SK-N-SH (cell line): ENCODE results near the gene BPIFA2. TPM values are rescaled to one million over a fixed set of nuclear protein-coding genes. Genes with fewer than 3 reads are reported as not detected.

Experiments
- CTCF ChIA-PET: fragments of 300-600, 350-600 bp; formaldehyde crosslinking; extraction: SDS; loops from one replicate; lab custom pipeline; 2021; lab: Yijun Ruan, JAX
- POLR2A ChIA-PET: fragments of 350-600 bp; sonication (Branson Sonifier 250); formaldehyde crosslinking; extraction: SDS; loops from one replicate; lab custom pipeline; 2020; ENCODE audit warnings: antibody characterized with exemption, inconsistent platforms; lab: Yijun Ruan, JAX
- DNase-seq: peaks from one replicate; pipeline ENCODE4 v3.0.0; 2012
- H2AFZ ChIP-seq: fragments of 200-600 bp; sonication (generic); 2 replicates; pipeline ENCODE4 v1.8.1; 2016; ENCODE audit warnings: antibody characterized with exemption, mild to moderate bottlenecking, low read depth
- H3F3A ChIP-seq: fragments of 200-600 bp; sonication (generic); replicated peaks from 2 replicates; pipeline ENCODE3; 2016; ENCODE audit warnings: antibody characterized with exemption, mild to moderate bottlenecking; ENCODE audit not compliant: insufficient read depth
- H3K27ac ChIP-seq, 2 experiments: fragments of 200-500 bp in 1 of 2; fragments of 200-600 bp in 1 of 2; sonication (Bioruptor generic) in 1 of 2; sonication (generic), shearing (Covaris generic) in 1 of 2; 2 replicates each; pipeline versions ENCODE4 v1.5.1 to v1.6.1; 2014 to 2016; ENCODE audit warnings: low read depth in 2 of 2, inconsistent platforms in 1 of 2, low read length in 1 of 2, mild to moderate bottlenecking in 1 of 2, mixed read lengths in 1 of 2
- H3K27me3 ChIP-seq: fragments of 200-600 bp; sonication (generic), shearing (Covaris generic); 2 replicates; pipeline ENCODE4 v1.6.1; 2016; ENCODE audit warnings: mixed run types; ENCODE audit not compliant: insufficient read depth
- H3K36me3 ChIP-seq, 2 experiments: fragments of 200-500 bp in 1 of 2; fragments of 200-600 bp in 1 of 2; sonication (Bioruptor generic) in 1 of 2; sonication (generic) in 1 of 2; replicated peaks in 1 of 2; 2 replicates each; pipeline versions ENCODE3 to v1.5.1; 2014 to 2016; ENCODE audit warnings: low read length in 1 of 2, mild to moderate bottlenecking in 1 of 2; ENCODE audit not compliant: insufficient read depth in 2 of 2, control insufficient read depth in 1 of 2
- H3K4me1 ChIP-seq, 2 experiments: fragments of 200-500 bp in 1 of 2; fragments of 200-600 bp in 1 of 2; sonication (Bioruptor generic) in 1 of 2; sonication (generic), shearing (Covaris generic) in 1 of 2; 2 replicates each; pipeline versions ENCODE4 v1.5.1 to v1.6.1; 2014 to 2016; ENCODE audit warnings: low read depth in 1 of 2, low read length in 1 of 2, mixed run types in 1 of 2; ENCODE audit not compliant: insufficient read depth in 2 of 2, control insufficient read depth in 1 of 2
- H3K4me2 ChIP-seq: fragments of 200-600 bp; sonication (generic), shearing (Covaris generic); 2 replicates; pipeline ENCODE4 v1.6.1; 2017; ENCODE audit warnings: mixed run types
- H3K4me3 ChIP-seq, 2 experiments: fragments of 200-500 bp in 1 of 2; fragments of 200-600 bp in 1 of 2; sonication (Bioruptor generic) in 1 of 2; sonication (generic), shearing (Covaris generic) in 1 of 2; 2 replicates each; pipeline versions ENCODE4 v1.5.1 to v1.8.1; 2014 to 2016; ENCODE audit warnings: low read depth in 2 of 2, inconsistent platforms in 1 of 2, low read length in 1 of 2, mild to moderate bottlenecking in 1 of 2, mixed read lengths in 1 of 2, moderate library complexity in 1 of 2
- H3K79me2 ChIP-seq: fragments of 200-600 bp; sonication (generic); 2 replicates; pipeline ENCODE4 v1.8.1; 2017; ENCODE audit warnings: mild to moderate bottlenecking; ENCODE audit not compliant: insufficient read depth
- H3K9ac ChIP-seq: fragments of 200-600 bp; sonication (generic); 2 replicates; pipeline ENCODE4 v1.6.1; 2017; ENCODE audit warnings: mixed run types
- H3K9me2 ChIP-seq: fragments of 200-600 bp; sonication (generic); 2 replicates; pipeline ENCODE4 v1.6.1; 2017; ENCODE audit warnings: mixed run types
- H3K9me3 ChIP-seq: fragments of 200-600 bp; sonication (generic); 2 replicates; pipeline ENCODE4 v1.6.1; 2017; ENCODE audit warnings: mixed run types, mild to moderate bottlenecking, moderate library complexity
- H4K20me1 ChIP-seq: fragments of 200-600 bp; sonication (generic); 2 replicates; pipeline ENCODE4 v1.6.1; 2017; ENCODE audit warnings: mild to moderate bottlenecking, mixed run types; ENCODE audit not compliant: insufficient read depth
- CHD2 ChIP-seq: fragments of 150-350 bp; IDR thresholded peaks from 2 replicates; pipeline ENCODE4 v1.6.1; 2018; ENCODE audit warnings: low read length; ENCODE audit not compliant: partially characterized antibody
- EZH2phosphoT487 ChIP-seq: fragments of 200-600 bp; sonication (generic); IDR thresholded peaks from 2 replicates; pipeline ENCODE4 v1.6.1; 2017; ENCODE audit warnings: low read depth, mixed run types, mild to moderate bottlenecking, antibody characterized with exemption, moderate library complexity, borderline replicate concordance
- FOSL2 ChIP-seq: IDR thresholded peaks from 2 replicates; pipeline ENCODE4 v1.4.0; 2012; ENCODE audit warnings: low read depth, mild to moderate bottlenecking, moderate library complexity, borderline replicate concordance
- FOXJ3 ChIP-seq: sonication (generic); formaldehyde crosslinking; IDR thresholded peaks from 2 replicates; pipeline ENCODE4 v1.5.1; 2020; ENCODE audit warnings: mild to moderate bottlenecking, missing genetic modification reagents
- GATA2 ChIP-seq: sonication (generic); formaldehyde crosslinking; IDR thresholded peaks from 2 replicates; pipeline ENCODE4 v1.5.0; 2020; ENCODE audit warnings: mild to moderate bottlenecking, missing genetic modification reagents
- JUND ChIP-seq: IDR thresholded peaks from 2 replicates; pipeline ENCODE4 v1.4.0; 2012
- MEF2A ChIP-seq: IDR thresholded peaks from 2 replicates; pipeline ENCODE4 v1.4.0; 2012; ENCODE audit warnings: low read depth, borderline replicate concordance
- MXI1 ChIP-seq: IDR thresholded peaks from 2 replicates; pipeline ENCODE4 v1.6.1; 2012; ENCODE audit warnings: mild to moderate bottlenecking, low read depth, low read length, improper control_type of control experiment
- NFIC ChIP-seq: IDR thresholded peaks from 2 replicates; pipeline ENCODE4 v1.4.0; 2012; ENCODE audit warnings: borderline replicate concordance
- NRF1 ChIP-seq: IDR thresholded peaks from 2 replicates; pipeline ENCODE4 v1.6.1; 2012; ENCODE audit warnings: low read depth, mild to moderate bottlenecking, low read length
- RCOR1 ChIP-seq: fragments of 150-350 bp; IDR thresholded peaks from 2 replicates; pipeline ENCODE4 v1.6.1; 2017; ENCODE audit warnings: antibody characterized with exemption, low read length
- RFX5 ChIP-seq: IDR thresholded peaks from 2 replicates; pipeline ENCODE4 v1.6.1; 2012; ENCODE audit warnings: mild to moderate bottlenecking, improper control_type of control experiment, low read length
- RXRA ChIP-seq: IDR thresholded peaks from 2 replicates; pipeline ENCODE4 v1.4.0; 2012; ENCODE audit warnings: low read depth, mild to moderate bottlenecking, borderline replicate concordance
- SIN3A ChIP-seq: IDR thresholded peaks from 2 replicates; pipeline ENCODE4 v1.6.1; 2012; ENCODE audit warnings: low read depth, mild to moderate bottlenecking, low read length, moderate library complexity, borderline replicate concordance
- SMC3 ChIP-seq: IDR thresholded peaks from 2 replicates; pipeline ENCODE4 v1.6.1; 2012; ENCODE audit warnings: low read depth, low read length, improper control_type of control experiment
- TAF1 ChIP-seq: IDR thresholded peaks from 2 replicates; pipeline ENCODE4 v1.6.1; 2012; ENCODE audit warnings: low read depth, mild to moderate bottlenecking, low read length, moderate library complexity, borderline replicate concordance
- TCF12 ChIP-seq: IDR thresholded peaks from 2 replicates; pipeline ENCODE4 v1.4.0; 2012
- YY1 ChIP-seq: IDR thresholded peaks from 2 replicates; pipeline ENCODE4 v1.4.0; 2012; ENCODE audit warnings: low read depth, mild to moderate bottlenecking
- WGBS: methylation state at CpG from one replicate; pipeline ENCODE4 v1.1.6; 2017; ENCODE audit warnings: low lambda C conversion rate; 5-methylcytosine and 5-hydroxymethylcytosine counted together
- polyA plus RNA-seq, 3 experiments: library from polyadenylated mRNA; depleted of rRNA; stranded (reverse); fragments of >200 nt; gene quantifications; 2 replicates each; pipeline ENCODE4 v1.2.3, GENCODE V29; 2012
- TF ChIP-seq, protein P1 (sequence below): IDR thresholded peaks from 2 replicates; pipeline ENCODE4 v1.4.0; 2012; ENCODE audit warnings: low read depth, borderline replicate concordance

Gene BPIFA2
- polyA plus RNA-seq, 1 of the 3 experiments (the other 2 are of a cell fraction), result not detected

GRCh38 chr20:33162753-33163152, 5.2 kb upstream of the BPIFA2 start:
- H3K27me3 ChIP-seq, result peaks cover 30% of the 10 kb centered on the region; the same call in 1 of the 2 replicates
- 12% methylated on average over 4 of the region's 5 CpGs for WGBS
- H3K9me3 ChIP-seq, result no peaks in the 10 kb centered on the region
- no peak overlapping the region for H3K4me2 ChIP-seq
- no peaks in the 10 kb centered on the region for H3K9me2 ChIP-seq
- POLR2A ChIA-PET, result no interaction called here
- H4K20me1 ChIP-seq, result no peaks in the 10 kb centered on the region
- no peak overlapping the region for H3K4me3 ChIP-seq
- CTCF ChIA-PET, result interaction anchor here (0.6 kb wide), 1 partner anchor 27 kb away, joined by 3 read pairs; no protein-coding TSS in a partner anchor
- no peak overlapping the region for H2AFZ ChIP-seq
- DNase-seq, result no peak
- no peaks in the 10 kb centered on the region for H3K79me2 ChIP-seq
- no peaks in the 10 kb centered on the region for H3K36me3 ChIP-seq
- no peaks in the 10 kb centered on the region for H3F3A ChIP-seq
- no peak overlapping the region for H3K27ac ChIP-seq
- TF ChIP-seq MXI1 (no peak), RFX5 (no peak), YY1 (no peak), FOSL2 (no peak), JUND (no peak), NFIC (no peak), NRF1 (no peak), GATA2 (CRISPR knock-in tag) (no peak), FOXJ3 (CRISPR knock-in tag) (no peak), MEF2A (no peak), TAF1 (no peak), SMC3 (no peak), RCOR1 (no peak), EZH2phosphoT487 (no peak), RXRA (no peak), CHD2 (no peak), TCF12 (no peak), SIN3A (no peak)
- TF ChIP-seq, protein P1, sequence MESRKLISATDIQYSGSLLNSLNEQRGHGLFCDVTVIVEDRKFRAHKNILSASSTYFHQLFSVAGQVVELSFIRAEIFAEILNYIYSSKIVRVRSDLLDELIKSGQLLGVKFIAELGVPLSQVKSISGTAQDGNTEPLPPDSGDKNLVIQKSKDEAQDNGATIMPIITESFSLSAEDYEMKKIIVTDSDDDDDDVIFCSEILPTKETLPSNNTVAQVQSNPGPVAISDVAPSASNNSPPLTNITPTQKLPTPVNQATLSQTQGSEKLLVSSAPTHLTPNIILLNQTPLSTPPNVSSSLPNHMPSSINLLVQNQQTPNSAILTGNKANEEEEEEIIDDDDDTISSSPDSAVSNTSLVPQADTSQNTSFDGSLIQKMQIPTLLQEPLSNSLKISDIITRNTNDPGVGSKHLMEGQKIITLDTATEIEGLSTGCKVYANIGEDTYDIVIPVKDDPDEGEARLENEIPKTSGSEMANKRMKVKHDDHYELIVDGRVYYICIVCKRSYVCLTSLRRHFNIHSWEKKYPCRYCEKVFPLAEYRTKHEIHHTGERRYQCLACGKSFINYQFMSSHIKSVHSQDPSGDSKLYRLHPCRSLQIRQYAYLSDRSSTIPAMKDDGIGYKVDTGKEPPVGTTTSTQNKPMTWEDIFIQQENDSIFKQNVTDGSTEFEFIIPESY, result no peak
- no peaks in the 10 kb centered on the region for H3K4me1 ChIP-seq
- H3K9ac ChIP-seq, result no peak overlapping the region
